ENCODE data around the gene RAB5A. TPM values are rescaled to one million over a fixed set of nuclear protein-coding genes. Genes with fewer than 3 reads are reported as not detected.
A peak's percentile ranks its signal among the peaks of the same experiment; 100 is the strongest.
"Not testable (repeated sequence)": the region's sequence is repeated elsewhere in the genome, so short reads cannot be mapped to it uniquely, and the experiment has no call there.

Gene RAB5A
- total RNA-seq, 1 donor from 2014 or later: 106 TPM

DNA sequence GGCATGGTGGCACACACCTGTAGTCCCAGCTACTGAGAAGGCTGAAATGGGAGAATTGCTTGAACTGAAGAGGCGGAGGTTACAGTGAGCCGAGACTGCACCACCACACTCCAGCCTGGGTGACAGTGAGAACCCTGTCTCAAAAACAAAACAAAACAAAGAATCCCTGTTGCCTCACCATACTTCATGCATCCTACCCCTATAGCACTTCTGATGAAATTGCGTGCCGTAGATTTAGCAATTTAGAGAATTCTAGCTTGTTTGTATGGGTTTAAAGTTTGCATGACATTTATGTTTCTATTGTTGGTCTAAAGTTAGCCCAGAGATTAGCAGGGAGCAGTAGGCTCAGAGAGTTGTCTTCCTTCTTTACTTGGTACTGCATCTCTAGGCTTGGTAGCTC lies 7.8 kb downstream of the RAB5A start:
- H3K9me3 Mint-ChIP-seq (ENCODE audit: unreplicated experiment): no peaks in the 10 kb centered on the region
- H3K36me3 ChIP-seq (ENCODE audit: insufficient read depth, low read length): peaks cover 10% of the 10 kb centered on the region
- no peak overlapping the region for H3K4me2 ChIP-seq (ENCODE audit: low read length)
- H4K20me1 ChIP-seq (ENCODE audit: insufficient read depth, low read length): peaks cover 93% of the 10 kb centered on the region
- H3K9me3 ChIP-seq (ENCODE audit: insufficient read depth, low read depth, low read length): no peaks in the 10 kb centered on the region
- DNase-seq (ENCODE audit: low read depth): no peak
- no peaks in the 10 kb centered on the region for H3K27me3 ChIP-seq (ENCODE audit: insufficient read depth, low read length)
- no peak overlapping the region for H3K9ac ChIP-seq (ENCODE audit: low read length)
- peak overlapping the region; percentile 66 for H3K27ac Mint-ChIP-seq (ENCODE audit: unreplicated experiment)
- H3K4me3 Mint-ChIP-seq (ENCODE audit: unreplicated experiment): no peak overlapping the region
- H3K4me1 ChIP-seq (ENCODE audit: insufficient read depth, low read length): no peaks in the 10 kb centered on the region
- H3K79me2 ChIP-seq (ENCODE audit: insufficient read depth, low read length): peaks cover 100% of the 10 kb centered on the region
- no peak overlapping the region for H3K4me3 ChIP-seq (ENCODE audit: insufficient read depth, low read depth, low read length)
- TF ChIP-seq EZH2 (IDR thresholded peaks at IDR 0.05; ENCODE audit: insufficient read depth, low read length): no peak
- TF ChIP-seq, protein P1, sequence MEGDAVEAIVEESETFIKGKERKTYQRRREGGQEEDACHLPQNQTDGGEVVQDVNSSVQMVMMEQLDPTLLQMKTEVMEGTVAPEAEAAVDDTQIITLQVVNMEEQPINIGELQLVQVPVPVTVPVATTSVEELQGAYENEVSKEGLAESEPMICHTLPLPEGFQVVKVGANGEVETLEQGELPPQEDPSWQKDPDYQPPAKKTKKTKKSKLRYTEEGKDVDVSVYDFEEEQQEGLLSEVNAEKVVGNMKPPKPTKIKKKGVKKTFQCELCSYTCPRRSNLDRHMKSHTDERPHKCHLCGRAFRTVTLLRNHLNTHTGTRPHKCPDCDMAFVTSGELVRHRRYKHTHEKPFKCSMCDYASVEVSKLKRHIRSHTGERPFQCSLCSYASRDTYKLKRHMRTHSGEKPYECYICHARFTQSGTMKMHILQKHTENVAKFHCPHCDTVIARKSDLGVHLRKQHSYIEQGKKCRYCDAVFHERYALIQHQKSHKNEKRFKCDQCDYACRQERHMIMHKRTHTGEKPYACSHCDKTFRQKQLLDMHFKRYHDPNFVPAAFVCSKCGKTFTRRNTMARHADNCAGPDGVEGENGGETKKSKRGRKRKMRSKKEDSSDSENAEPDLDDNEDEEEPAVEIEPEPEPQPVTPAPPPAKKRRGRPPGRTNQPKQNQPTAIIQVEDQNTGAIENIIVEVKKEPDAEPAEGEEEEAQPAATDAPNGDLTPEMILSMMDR (IDR thresholded peaks at IDR 0.05; ENCODE audit: insufficient read depth, low read depth, low read length): no peak
- H2AFZ ChIP-seq (ENCODE audit: low read depth, low read length): no peak overlapping the region
- H3K27me3 Mint-ChIP-seq (ENCODE audit: low read depth, unreplicated experiment): no peaks in the 10 kb centered on the region
- H3K4me1 Mint-ChIP-seq (ENCODE audit: low read depth, unreplicated experiment): peaks cover 6% of the 10 kb centered on the region
- no peak overlapping the region for H3K27ac ChIP-seq (ENCODE audit: low read depth, low read length)
- peaks cover 14% of the 10 kb centered on the region for H3K36me3 Mint-ChIP-seq (ENCODE audit: low read depth, unreplicated experiment)
- FAIRE-seq: no peak

DNA sequence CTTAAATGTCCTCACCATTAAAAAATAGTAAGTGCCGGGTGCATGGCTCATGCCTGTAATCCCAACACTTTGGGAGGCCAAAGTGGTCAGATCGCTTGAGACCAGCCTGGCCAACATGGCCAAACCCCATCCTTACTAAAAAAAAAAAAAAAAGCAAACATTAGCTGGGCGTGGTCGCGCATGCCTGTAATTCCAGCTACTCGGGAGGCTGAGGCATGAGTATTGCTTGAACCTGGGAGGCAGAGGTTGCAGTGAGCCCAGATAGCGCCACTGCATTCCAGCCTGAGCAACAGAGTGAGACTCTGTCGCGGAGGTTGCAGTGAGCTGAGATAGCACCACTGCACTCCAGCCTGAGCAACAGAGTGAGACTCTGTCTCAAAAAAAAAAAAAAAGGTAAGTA lies 10.5 kb downstream of the RAB5A start:
- Histone ChIP-seq H3K79me2 (ENCODE audit: insufficient read depth, low read length) (peaks cover 100% of the 10 kb centered on the region), H4K20me1 (ENCODE audit: insufficient read depth, low read length) (peaks cover 95% of the 10 kb centered on the region)
- H3K4me1 ChIP-seq (ENCODE audit: insufficient read depth, low read length); H3K27me3 ChIP-seq (ENCODE audit: insufficient read depth, low read length); H3K27ac Mint-ChIP-seq (ENCODE audit: unreplicated experiment); H3K9me3 Mint-ChIP-seq (ENCODE audit: unreplicated experiment); H2AFZ ChIP-seq (ENCODE audit: low read depth, low read length); H3K4me3 Mint-ChIP-seq (ENCODE audit: unreplicated experiment); H3K4me2 ChIP-seq (ENCODE audit: low read length); H3K4me3 ChIP-seq (ENCODE audit: insufficient read depth, low read depth, low read length); H3K9ac ChIP-seq (ENCODE audit: low read length); H3K9me3 ChIP-seq (ENCODE audit: insufficient read depth, low read depth, low read length); DNase-seq (ENCODE audit: low read depth); H3K27me3 Mint-ChIP-seq (ENCODE audit: low read depth, unreplicated experiment); FAIRE-seq; H3K36me3 ChIP-seq (ENCODE audit: insufficient read depth, low read length); H3K27ac ChIP-seq (ENCODE audit: low read depth, low read length): not testable (repeated sequence)
- peaks cover 22% of the 10 kb centered on the region for H3K36me3 Mint-ChIP-seq (ENCODE audit: low read depth, unreplicated experiment)
- peaks cover 20% of the 10 kb centered on the region for H3K4me1 Mint-ChIP-seq (ENCODE audit: low read depth, unreplicated experiment)

DNA sequence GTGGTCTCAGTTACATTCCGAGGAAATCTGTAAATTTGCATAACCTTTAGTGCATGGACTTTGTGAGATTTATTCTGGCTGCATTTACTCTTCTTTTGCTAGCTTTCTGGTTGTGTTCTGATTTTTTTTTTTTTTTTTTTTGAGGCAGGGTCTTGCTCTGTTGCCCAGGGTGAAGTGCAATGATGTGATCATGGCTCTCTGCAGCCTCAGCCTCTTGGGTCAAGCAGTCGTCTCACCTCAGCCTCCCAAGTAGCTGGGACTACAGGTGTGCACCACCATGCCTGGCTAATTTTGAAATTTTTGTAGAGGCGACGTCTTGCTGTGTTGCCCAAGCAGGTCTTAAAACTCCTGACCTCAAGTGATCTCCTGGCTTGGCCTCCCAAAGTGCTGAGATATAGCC lies 12.6 kb downstream of the RAB5A start:
- no peak for FAIRE-seq
- H3K27ac Mint-ChIP-seq (ENCODE audit: unreplicated experiment): no peak overlapping the region

More for the DNA sequence above, 12.6 kb downstream of the RAB5A start:
- H3K27me3 ChIP-seq (ENCODE audit: insufficient read depth, low read length): no peaks in the 10 kb centered on the region
- H3K9me3 ChIP-seq (ENCODE audit: insufficient read depth, low read depth, low read length): no peaks in the 10 kb centered on the region
- no peak overlapping the region for H3K27ac ChIP-seq (ENCODE audit: low read depth, low read length)
- peaks cover 23% of the 10 kb centered on the region for H3K36me3 Mint-ChIP-seq (ENCODE audit: low read depth, unreplicated experiment)
- H3K4me3 Mint-ChIP-seq (ENCODE audit: unreplicated experiment): no peak overlapping the region
- H3K36me3 ChIP-seq (ENCODE audit: insufficient read depth, low read length): peaks cover 10% of the 10 kb centered on the region
- peaks cover 95% of the 10 kb centered on the region for H4K20me1 ChIP-seq (ENCODE audit: insufficient read depth, low read length)
- H3K4me3 ChIP-seq (ENCODE audit: insufficient read depth, low read depth, low read length): no peak overlapping the region
- H3K27me3 Mint-ChIP-seq (ENCODE audit: low read depth, unreplicated experiment): no peaks in the 10 kb centered on the region
- no peak overlapping the region for H3K9ac ChIP-seq (ENCODE audit: low read length)
- no peaks in the 10 kb centered on the region for H3K9me3 Mint-ChIP-seq (ENCODE audit: unreplicated experiment)
- H2AFZ ChIP-seq (ENCODE audit: low read depth, low read length): no peak overlapping the region
- peaks cover 100% of the 10 kb centered on the region for H3K79me2 ChIP-seq (ENCODE audit: insufficient read depth, low read length)
- peaks cover 21% of the 10 kb centered on the region for H3K4me1 Mint-ChIP-seq (ENCODE audit: low read depth, unreplicated experiment)
- no peak overlapping the region for H3K4me2 ChIP-seq (ENCODE audit: low read length)
- no peak for DNase-seq (ENCODE audit: low read depth)
- no peaks in the 10 kb centered on the region for H3K4me1 ChIP-seq (ENCODE audit: insufficient read depth, low read length)
- TF ChIP-seq EZH2 (IDR thresholded peaks at IDR 0.05; ENCODE audit: insufficient read depth, low read length): no peak
- TF ChIP-seq, protein P1 (IDR thresholded peaks at IDR 0.05; ENCODE audit: insufficient read depth, low read depth, low read length): no peak
